ENCODE measurements around the gene PCYT1A. TPM values are rescaled to one million over a fixed set of nuclear protein-coding genes. Genes with fewer than 3 reads are reported as not detected.

The PCYT1A gene
- total and polyA plus RNA-seq, 5 donors: 34.8 to 87.7 (median 85.5) TPM

GRCh38 chr3:196197524-196197923, 90.0 kb downstream of the PCYT1A start:
- ATAC-seq: no peak
- 87% methylated on average over 17 of the region's 17 CpGs for WGBS

GRCh38 chr3:196195664-196196265, 91.8 kb downstream of the PCYT1A start:
- H3K4me1 ChIP-seq (ENCODE audit: control insufficient read depth, insufficient read depth, low read length): peaks cover 2% of the 10 kb centered on the region
- intact Hi-C loops (cut with DNase I): loop anchor here (2.0 to 5.0 kb wide), 3 partner anchors 118 to 123 kb away; no protein-coding TSS in a partner anchor
- 85% methylated on average over 14 of the region's 14 CpGs for WGBS
- no peaks in the 10 kb centered on the region for H3K9me3 ChIP-seq (ENCODE audit: control insufficient read depth, low read length)
- no peak for ATAC-seq
- no peak overlapping the region for H3K4me3 ChIP-seq (ENCODE audit: low read length)
- no peaks in the 10 kb centered on the region for H3K27me3 ChIP-seq (ENCODE audit: control insufficient read depth, insufficient read depth)
- H3K27ac ChIP-seq (ENCODE audit: low read length): no peak overlapping the region
- DNase-seq: peak in 1 of 3 donors; percentile 44

More at GRCh38 chr3:196197524-196197923, 90.0 kb downstream of the PCYT1A start:
- no peak overlapping the region for H3K27ac ChIP-seq (ENCODE audit: low read length)
- intact Hi-C loops (cut with DNase I): loop anchor here (2.0 to 5.0 kb wide), 3 partner anchors 120 to 125 kb away; no protein-coding TSS in a partner anchor
- H3K9me3 ChIP-seq (ENCODE audit: control insufficient read depth, low read length): no peaks in the 10 kb centered on the region
- peaks cover 2% of the 10 kb centered on the region for H3K4me1 ChIP-seq (ENCODE audit: control insufficient read depth, insufficient read depth, low read length)
- peak in 1 of 3 donors; percentile 59 for DNase-seq
- no peaks in the 10 kb centered on the region for H3K27me3 ChIP-seq (ENCODE audit: control insufficient read depth, insufficient read depth)
- H3K4me3 ChIP-seq (ENCODE audit: low read length): no peak overlapping the region

GRCh38 chr3:196194542-196194915, 93.0 kb downstream of the PCYT1A start:
- no peak for ATAC-seq
- no peaks in the 10 kb centered on the region for H3K27me3 ChIP-seq (ENCODE audit: control insufficient read depth, insufficient read depth)
- 79% methylated on average over 5 of the region's 5 CpGs for WGBS
- DNase-seq: peak in 1 of 3 donors; percentile 47
- H3K4me3 ChIP-seq (ENCODE audit: low read length): no peak overlapping the region
- H3K9me3 ChIP-seq (ENCODE audit: control insufficient read depth, low read length): no peaks in the 10 kb centered on the region
- H3K4me1 ChIP-seq (ENCODE audit: control insufficient read depth, insufficient read depth, low read length): peaks cover 2% of the 10 kb centered on the region
- H3K27ac ChIP-seq (ENCODE audit: low read length): no peak overlapping the region
- intact Hi-C loops (cut with DNase I): no loop called here

- 47% methylated on average over 13 of the region's 13 CpGs for WGBS
- ATAC-seq (peak; percentile 68 to 79), DNase-seq (peak; percentile 56 to 85 (median 83))
- intact Hi-C loops (cut with DNase I): no loop called here
- Histone ChIP-seq H3K9me3 (ENCODE audit: control insufficient read depth, low read length) (no peaks in the 10 kb centered on the region), H3K4me3 (ENCODE audit: low read length) (no peak overlapping the region), H3K27ac (ENCODE audit: low read length) (peak overlapping the region; percentile 9), H3K4me1 (ENCODE audit: control insufficient read depth, insufficient read depth, low read length) (peaks cover 2% of the 10 kb centered on the region), H3K27me3 (ENCODE audit: control insufficient read depth, insufficient read depth) (no peaks in the 10 kb centered on the region)
Observed at GRCh38 chr3:196193736-196194541, 93.6 kb downstream of the PCYT1A start.

- DNase-seq: peak in 1 of 3 donors; percentile 13
- intact Hi-C loops (cut with DNase I): no loop called here
- H3K27ac ChIP-seq (ENCODE audit: low read length): peak overlapping the region; percentile 6
Observed at GRCh38 chr3:196193133-196193735, 94.3 kb downstream of the PCYT1A start.

GRCh38 chr3:196192524-196193051, 94.9 kb downstream of the PCYT1A start:
- ATAC-seq: peak; percentile 6 to 12
- DNase-seq: peak in 2 of 3 donors; percentile 66 to 69
- Histone ChIP-seq H3K4me1 (ENCODE audit: control insufficient read depth, insufficient read depth, low read length) (peaks cover 2% of the 10 kb centered on the region), H3K9me3 (ENCODE audit: control insufficient read depth, low read length) (no peaks in the 10 kb centered on the region), H3K27me3 (ENCODE audit: control insufficient read depth, insufficient read depth) (no peaks in the 10 kb centered on the region), H3K4me3 (ENCODE audit: low read length) (no peak overlapping the region), H3K27ac (ENCODE audit: low read length) (peak overlapping the region; percentile 6)
- intact Hi-C loops (cut with DNase I): no loop called here
- 56% methylated on average over 14 of the region's 14 CpGs for WGBS

More at GRCh38 chr3:196193133-196193735, 94.3 kb downstream of the PCYT1A start:
- ATAC-seq: no peak
- Histone ChIP-seq H3K4me3 (ENCODE audit: low read length) (no peak overlapping the region), H3K9me3 (ENCODE audit: control insufficient read depth, low read length) (no peaks in the 10 kb centered on the region), H3K4me1 (ENCODE audit: control insufficient read depth, insufficient read depth, low read length) (peaks cover 2% of the 10 kb centered on the region), H3K27me3 (ENCODE audit: control insufficient read depth, insufficient read depth) (no peaks in the 10 kb centered on the region)
- 72% methylated on average over 15 of the region's 15 CpGs for WGBS

GRCh38 chr3:196192036-196192523, 95.4 kb downstream of the PCYT1A start:
- Histone ChIP-seq H3K9me3 (ENCODE audit: control insufficient read depth, low read length) (no peaks in the 10 kb centered on the region), H3K27me3 (ENCODE audit: control insufficient read depth, insufficient read depth) (no peaks in the 10 kb centered on the region), H3K4me1 (ENCODE audit: control insufficient read depth, insufficient read depth, low read length) (peaks cover 2% of the 10 kb centered on the region), H3K27ac (ENCODE audit: low read length) (peak overlapping the region; percentile 6), H3K4me3 (ENCODE audit: low read length) (no peak overlapping the region)
- DNase-seq (peak in 1 of 3 donors; percentile 50), ATAC-seq (no peak)
- 74% methylated on average over 11 of the region's 11 CpGs for WGBS
- intact Hi-C loops (cut with DNase I): no loop called here

GRCh38 chr3:196189566-196190347, 97.8 kb downstream of the PCYT1A start:
- intact Hi-C loops (cut with DNase I): no loop called here
- WGBS: 85% methylated on average over 16 of the region's 16 CpGs

GRCh38 chr3:196186651-196187573, 100.6 kb downstream of the PCYT1A start:
- no peaks in the 10 kb centered on the region for H3K9me3 ChIP-seq (ENCODE audit: control insufficient read depth, low read length)
- H3K4me3 ChIP-seq (ENCODE audit: low read length): no peak overlapping the region
- DNase-seq (peak in 1 of 3 donors; percentile 53), ATAC-seq (peak in 1 of 2 donors; percentile 40)
- intact Hi-C loops (cut with DNase I): no loop called here
- H3K27ac ChIP-seq (ENCODE audit: low read length): no peak overlapping the region
- no peaks in the 10 kb centered on the region for H3K4me1 ChIP-seq (ENCODE audit: control insufficient read depth, insufficient read depth, low read length)
- no peaks in the 10 kb centered on the region for H3K27me3 ChIP-seq (ENCODE audit: control insufficient read depth, insufficient read depth)
- WGBS: 39% methylated on average over 31 of the region's 31 CpGs

More at GRCh38 chr3:196189566-196190347, 97.8 kb downstream of the PCYT1A start:
- H3K9me3 ChIP-seq (ENCODE audit: control insufficient read depth, low read length): no peaks in the 10 kb centered on the region
- H3K4me1 ChIP-seq (ENCODE audit: control insufficient read depth, insufficient read depth, low read length): peaks cover 2% of the 10 kb centered on the region
- ATAC-seq (peak in 1 of 2 donors; percentile 24), DNase-seq (peak in 1 of 3 donors; percentile 50)
- no peak overlapping the region for H3K4me3 ChIP-seq (ENCODE audit: low read length)
- H3K27me3 ChIP-seq (ENCODE audit: control insufficient read depth, insufficient read depth): no peaks in the 10 kb centered on the region
- H3K27ac ChIP-seq (ENCODE audit: low read length): no peak overlapping the region

All from right cardiac atrium (tissue), 5 donors.